ENCODE results near the gene PRR16. TPM values are rescaled to one million over a fixed set of nuclear protein-coding genes. Genes with fewer than 3 reads are reported as not detected.

PRR16 gene
- total and polyA plus RNA-seq, 2 of the 13 experiments (the other 11 are each of a cell fraction or from before 2014, with no cell fraction given), result not detected

GRCh38 chr5:120507800-120508463 lies 43.8 kb downstream of the PRR16 start (continued):
- no peak for TF ChIP-seq MAFK (conservative IDR thresholded peaks at IDR 0.05 in 1 of 2, IDR thresholded peaks at IDR 0.05 in 1 of 2; ENCODE audit: low read length in 2 of 2)
- no peak for TF ChIP-seq FIP1L1 (IDR thresholded peaks at IDR 0.05; ENCODE audit: borderline replicate concordance, insufficient read depth, low read depth, low read length)
- no peak for TF ChIP-seq U2AF2 (IDR thresholded peaks at IDR 0.05; ENCODE audit: low read depth, low read length)
- TF ChIP-seq, protein P1, sequence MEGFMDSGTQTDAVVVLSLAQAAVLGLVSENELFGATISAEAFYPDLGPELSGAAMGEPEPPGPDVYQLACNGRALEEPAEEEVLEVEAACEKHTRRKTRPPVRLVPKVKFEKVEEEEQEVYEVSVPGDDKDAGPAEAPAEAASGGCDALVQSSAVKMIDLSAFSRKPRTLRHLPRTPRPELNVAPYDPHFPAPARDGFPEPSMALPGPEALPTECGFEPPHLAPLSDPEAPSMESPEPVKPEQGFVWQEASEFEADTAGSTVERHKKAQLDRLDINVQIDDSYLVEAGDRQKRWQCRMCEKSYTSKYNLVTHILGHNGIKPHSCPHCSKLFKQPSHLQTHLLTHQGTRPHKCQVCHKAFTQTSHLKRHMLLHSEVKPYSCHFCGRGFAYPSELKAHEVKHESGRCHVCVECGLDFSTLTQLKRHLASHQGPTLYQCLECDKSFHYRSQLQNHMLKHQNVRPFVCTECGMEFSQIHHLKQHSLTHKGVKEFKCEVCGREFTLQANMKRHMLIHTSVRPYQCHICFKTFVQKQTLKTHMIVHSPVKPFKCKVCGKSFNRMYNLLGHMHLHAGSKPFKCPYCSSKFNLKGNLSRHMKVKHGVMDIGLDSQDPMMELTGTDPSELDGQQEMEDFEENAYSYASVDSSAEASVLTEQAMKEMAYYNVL (CRISPR knock-in tag; IDR thresholded peaks at IDR 0.05; ENCODE audit: borderline replicate concordance), result no peak
- no peak for TF ChIP-seq HOXA7 (CRISPR knock-in tag; IDR thresholded peaks at IDR 0.05)
- no peak for TF ChIP-seq HNRNPL (IDR thresholded peaks at IDR 0.05; ENCODE audit: low read depth, low read length)

GRCh38 chr5:120509053-120509452 lies 45.0 kb downstream of the PRR16 start:
- H3K79me2 ChIP-seq (ENCODE audit: insufficient read depth, low read length), result no peaks in the 10 kb centered on the region
- intact Hi-C loops (cut with micrococcal nuclease; ENCODE audit: unreplicated experiment) (no loop called here), in situ Hi-C loops (cut with HindIII; ENCODE audit: extremely low pct_ligation_motif_present, low pct_unique_long_range_greater_than_20kb) (no loop called here)
- DNase-seq (ENCODE audit: low spot score) (no peak), ATAC-seq (no peak), FAIRE-seq (no peak)
- H2AFZ ChIP-seq (ENCODE audit: low read length), result no peak overlapping the region
- no peaks in the 10 kb centered on the region for H4K20me1 ChIP-seq (ENCODE audit: insufficient read depth, low read length)
- H3K4me2 ChIP-seq (ENCODE audit: low read depth, low read length), result no peak overlapping the region
- H3K36me3 ChIP-seq (replicated peaks in 1 of 2; ENCODE audit: control insufficient read depth in 1 of 2, insufficient read depth in 2 of 2, low read length in 2 of 2), result no peaks in the 10 kb centered on the region
- no peaks in the 10 kb centered on the region for H3K9me3 ChIP-seq (ENCODE audit: low read length)
- ChIA-PET POLR2A (no interaction called here), CTCF (ENCODE audit: low intra/inter-chr PET ratio, low total read pairs) (no interaction called here)
- H3K27ac ChIP-seq (ENCODE audit: extremely low read length, insufficient read depth, low read length), result no peak overlapping the region
- BruUV-seq (replicated peaks), result no TSS peak
- H3K4me1 ChIP-seq (ENCODE audit: insufficient read depth, low read length), result no peaks in the 10 kb centered on the region
- no peak overlapping the region for H3K4me3 ChIP-seq (replicated peaks in 1 of 3; ENCODE audit: insufficient read depth in 1 of 3, low read depth in 2 of 3, low read length in 3 of 3)
- H3K9ac ChIP-seq (ENCODE audit: insufficient read depth, low read depth, low read length), result no peak overlapping the region
- H3K27me3 ChIP-seq (ENCODE audit: control insufficient read depth in 1 of 2, insufficient read depth in 2 of 2, low read length in 2 of 2), result no peaks in the 10 kb centered on the region
- WGBS (ENCODE audit: low lambda C conversion rate), result 2% methylated on average over 3 of the region's 3 CpGs
- TF ChIP-seq, protein P2, sequence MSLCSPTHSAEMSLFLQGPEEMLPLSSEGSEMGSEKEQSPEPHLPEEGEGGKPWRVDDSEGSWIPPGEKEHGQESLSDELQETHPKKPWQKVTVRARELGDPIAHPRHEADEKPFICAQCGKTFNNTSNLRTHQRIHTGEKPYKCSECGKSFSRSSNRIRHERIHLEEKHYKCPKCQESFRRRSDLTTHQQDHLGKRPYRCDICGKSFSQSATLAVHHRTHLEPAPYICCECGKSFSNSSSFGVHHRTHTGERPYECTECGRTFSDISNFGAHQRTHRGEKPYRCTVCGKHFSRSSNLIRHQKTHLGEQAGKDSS (CRISPR knock-in tag; IDR thresholded peaks at IDR 0.05; ENCODE audit: borderline replicate concordance, low read depth), result no peak
- TF ChIP-seq, protein P3, sequence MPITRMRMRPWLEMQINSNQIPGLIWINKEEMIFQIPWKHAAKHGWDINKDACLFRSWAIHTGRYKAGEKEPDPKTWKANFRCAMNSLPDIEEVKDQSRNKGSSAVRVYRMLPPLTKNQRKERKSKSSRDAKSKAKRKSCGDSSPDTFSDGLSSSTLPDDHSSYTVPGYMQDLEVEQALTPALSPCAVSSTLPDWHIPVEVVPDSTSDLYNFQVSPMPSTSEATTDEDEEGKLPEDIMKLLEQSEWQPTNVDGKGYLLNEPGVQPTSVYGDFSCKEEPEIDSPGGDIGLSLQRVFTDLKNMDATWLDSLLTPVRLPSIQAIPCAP (CRISPR knock-in tag; IDR thresholded peaks at IDR 0.05; ENCODE audit: low read depth), result no peak
- no peak for TF ChIP-seq TP53 (CRISPR knock-in tag; conservative IDR thresholded peaks at IDR 0.05)
- TF ChIP-seq DNMT1 (CRISPR knock-in tag; IDR thresholded peaks at IDR 0.05), result no peak
- no peak for TF ChIP-seq CAMTA2 (CRISPR knock-in tag; IDR thresholded peaks at IDR 0.05; ENCODE audit: borderline replicate concordance)
- TF ChIP-seq ELK4 (CRISPR knock-in tag; IDR thresholded peaks at IDR 0.05; ENCODE audit: borderline replicate concordance), result no peak
- TF ChIP-seq, protein P4, sequence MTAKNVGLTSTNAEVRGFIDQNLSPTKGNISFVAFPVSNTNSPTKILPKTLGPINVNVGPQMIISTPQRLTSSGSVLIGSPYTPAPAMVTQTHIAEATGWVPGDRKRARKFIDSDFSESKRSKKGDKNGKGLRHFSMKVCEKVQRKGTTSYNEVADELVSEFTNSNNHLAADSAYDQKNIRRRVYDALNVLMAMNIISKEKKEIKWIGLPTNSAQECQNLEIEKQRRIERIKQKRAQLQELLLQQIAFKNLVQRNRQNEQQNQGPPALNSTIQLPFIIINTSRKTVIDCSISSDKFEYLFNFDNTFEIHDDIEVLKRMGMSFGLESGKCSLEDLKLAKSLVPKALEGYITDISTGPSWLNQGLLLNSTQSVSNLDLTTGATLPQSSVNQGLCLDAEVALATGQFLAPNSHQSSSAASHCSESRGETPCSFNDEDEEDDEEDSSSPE (CRISPR knock-in tag; IDR thresholded peaks at IDR 0.05), result no peak
- TF ChIP-seq HOXA3 (CRISPR knock-in tag; IDR thresholded peaks at IDR 0.05), result no peak
- no peak for TF ChIP-seq FLYWCH1 (CRISPR knock-in tag; IDR thresholded peaks at IDR 0.05)
